Naive B cell (primary cell): ENCODE measurements around the gene SEC61B. TPM values are rescaled to one million over a fixed set of nuclear protein-coding genes. Genes with fewer than 3 reads are reported as not detected.
"Not testable (repeated sequence)": the region's sequence is repeated elsewhere in the genome, so short reads cannot be mapped to it uniquely, and the experiment has no call there.

Experiments
- ATAC-seq, 2 donors: fragments of 150-1000 bp; cut with Tn5 transposase; 2 replicates each; pipeline ENCODE4 v1.10.0; 2021; ENCODE audit warnings: low read depth in 2 of 2, mild to moderate bottlenecking in 2 of 2, moderate library complexity in 2 of 2
- DNase-seq: peaks from one replicate; pipeline ENCODE4 v3.0.0; 2022
- H3K27ac Mint-ChIP-seq, 6 donors: one replicate each; pipeline ENCODE4 v1.8.0; 2020 to 2022; ENCODE audit warnings: mild to moderate bottlenecking in 6 of 6, mixed read lengths in 6 of 6, moderate library complexity in 5 of 6, inconsistent platforms in 2 of 6
- H3K27me3 Mint-ChIP-seq, 3 donors: one replicate each; pipeline ENCODE4 v1.8.0; 2021 to 2022; ENCODE audit warnings: mixed read lengths in 3 of 3, mild to moderate bottlenecking in 1 of 3
- H3K36me3 Mint-ChIP-seq, 2 donors: one replicate each; pipeline ENCODE4 v1.8.0; 2020 to 2022; ENCODE audit warnings: mixed read lengths in 2 of 2, inconsistent platforms in 1 of 2, mild to moderate bottlenecking in 1 of 2
- H3K4me1 Mint-ChIP-seq, 3 donors: one replicate each; pipeline ENCODE4 v1.8.0; 2020 to 2022; ENCODE audit warnings: mixed read lengths in 3 of 3, inconsistent platforms in 1 of 3, mild to moderate bottlenecking in 1 of 3, moderate library complexity in 1 of 3
- H3K4me3 Mint-ChIP-seq, 8 donors: one replicate each; pipeline ENCODE4 v1.8.0; 2020 to 2022; ENCODE audit warnings: mild to moderate bottlenecking in 8 of 8, mixed read lengths in 8 of 8, moderate library complexity in 8 of 8, inconsistent platforms in 2 of 8
- H3K9me3 Mint-ChIP-seq, 7 donors: one replicate each; pipeline ENCODE4 v1.8.0; 2020 to 2022; ENCODE audit warnings: mixed read lengths in 7 of 7, mild to moderate bottlenecking in 5 of 7, inconsistent platforms in 2 of 7, moderate library complexity in 1 of 7
- polyA plus RNA-seq, 6 donors: library from polyadenylated mRNA; unstranded; fragments of 300-500 nt; fragmentation: Illumina TruSeq; gene quantifications; one replicate each; pipeline ENCODE4 v1.2.3, GENCODE V29; 2021; ENCODE audit warnings: low read depth in 6 of 6

SEC61B gene
- polyA plus RNA-seq, 6 donors from 2014 or later: 184 to 278 (median 228) TPM

- no peak for ATAC-seq
- no peaks in the 10 kb centered on the region for H3K27me3 Mint-ChIP-seq
- no peaks in the 10 kb centered on the region for H3K9me3 Mint-ChIP-seq
- H3K36me3 Mint-ChIP-seq: peaks cover 3 to 15% of the 10 kb centered on the region in 2 donors
- H3K27ac Mint-ChIP-seq: peak overlapping the region in 4 of 6 donors; percentile 0 to 90 (median 29)
- no peak overlapping the region for H3K4me3 Mint-ChIP-seq
- peak; percentile 23 for DNase-seq
- H3K4me1 Mint-ChIP-seq: peaks cover 18 to 31% (median 20%) of the 10 kb centered on the region in 3 donors
Measured at GRCh38 chr9:99231711-99232110, 9.6 kb downstream of the SEC61B start.

DNA sequence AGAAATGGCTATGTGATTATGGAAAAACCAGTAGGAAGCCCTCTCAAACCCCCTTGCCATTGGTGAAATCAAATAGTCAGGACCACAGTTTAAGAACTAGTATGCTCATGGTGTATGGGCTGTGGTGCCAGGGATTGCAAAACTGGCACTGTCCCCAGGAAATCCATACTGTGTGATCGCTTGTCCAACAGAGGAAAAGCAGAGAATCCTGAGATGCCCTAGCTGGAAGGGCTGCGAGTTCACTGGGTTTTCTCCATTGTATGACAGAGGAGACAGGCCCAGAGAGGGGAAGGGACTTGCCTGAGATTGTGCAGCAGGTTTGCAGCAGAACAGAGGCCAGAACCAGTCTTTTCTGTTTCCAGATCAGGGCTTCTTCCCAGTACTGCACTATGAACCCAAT is 12.5 kb downstream of the SEC61B start:
- Mint-ChIP-seq H3K36me3 (peaks cover 0 to 7% of the 10 kb centered on the region in 2 donors), H3K9me3 (no peaks in the 10 kb centered on the region), H3K4me3 (peak overlapping the region in 1 of 8 donors; percentile 3), H3K4me1 (peaks cover 18 to 30% (median 21%) of the 10 kb centered on the region in 3 donors), H3K27me3 (no peaks in the 10 kb centered on the region), H3K27ac (peak overlapping the region in 5 of 6 donors; percentile 22 to 99 (median 90))
- DNase-seq: no peak
- ATAC-seq: no peak

DNA sequence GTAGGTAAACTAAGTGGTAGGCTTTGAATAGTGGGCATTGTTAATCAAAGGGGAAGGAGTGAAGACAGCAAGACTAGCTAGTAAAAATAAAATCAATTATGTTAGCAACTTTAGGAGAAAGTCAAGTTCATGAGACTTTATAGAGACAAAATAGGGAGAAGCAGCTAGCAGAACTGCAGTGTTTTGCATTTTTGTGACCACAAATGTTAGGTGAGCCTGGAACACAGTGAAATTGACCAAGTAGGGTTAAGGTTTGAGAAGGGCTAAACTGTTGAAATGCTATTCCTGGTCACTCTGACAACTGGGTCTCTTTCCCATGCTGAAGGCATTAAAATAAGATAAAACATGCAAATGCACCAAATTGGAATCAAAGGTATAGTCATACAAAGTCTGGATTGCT is 13.0 kb downstream of the SEC61B start:
- Mint-ChIP-seq H3K36me3 (peaks cover 0 to 7% of the 10 kb centered on the region in 2 donors), H3K4me1 (peaks cover 18 to 30% (median 21%) of the 10 kb centered on the region in 3 donors), H3K27ac (peak overlapping the region; percentile 34 to 99 (median 84)), H3K9me3 (peaks cover 0 to 1% (median 0%) of the 10 kb centered on the region in 7 donors), H3K27me3 (no peaks in the 10 kb centered on the region), H3K4me3 (peak overlapping the region in 3 of 8 donors; percentile 3 to 71 (median 44))
- no peak for DNase-seq
- no peak for ATAC-seq

DNA sequence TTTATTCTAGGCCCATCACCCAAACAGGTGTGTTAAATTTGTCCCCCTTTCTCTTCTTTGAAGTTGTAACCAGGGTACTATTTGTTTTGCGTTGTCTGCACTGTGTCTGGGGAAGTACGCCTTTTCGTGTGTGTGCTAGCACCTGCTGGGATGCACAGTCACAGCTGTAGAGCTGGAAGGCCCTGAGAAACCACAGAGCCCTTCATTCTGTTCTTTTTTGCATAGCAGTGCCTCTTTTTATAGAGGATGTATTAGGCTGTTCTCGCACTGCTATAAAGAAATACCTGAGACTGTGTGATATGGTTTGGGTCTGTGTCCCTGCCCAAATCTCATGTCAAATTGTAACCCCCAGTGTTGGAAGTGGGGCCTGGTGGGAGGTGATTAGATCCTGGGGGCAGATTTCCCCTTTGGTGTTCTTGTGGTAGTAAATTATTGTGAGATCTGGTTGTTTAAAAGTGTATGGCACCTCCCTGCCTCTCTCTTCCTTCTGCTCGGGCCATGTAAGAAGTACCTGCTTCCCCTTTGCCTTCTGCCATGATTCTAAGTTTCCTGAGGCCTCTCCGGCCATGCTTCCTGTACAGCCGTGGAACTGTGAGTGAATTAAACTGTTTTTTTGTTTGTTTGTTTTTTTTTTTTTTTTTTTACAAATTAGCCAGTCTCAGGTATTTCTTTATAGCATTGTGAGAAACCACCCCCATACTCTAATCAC is 14.0 kb downstream of the SEC61B start:
- Mint-ChIP-seq H3K36me3 (peaks cover 0 to 7% of the 10 kb centered on the region in 2 donors), H3K9me3 (peaks cover 0 to 1% (median 0%) of the 10 kb centered on the region in 7 donors), H3K27me3 (no peaks in the 10 kb centered on the region), H3K4me1 (peaks cover 18 to 30% (median 21%) of the 10 kb centered on the region in 3 donors), H3K4me3 (peak overlapping the region in 6 of 8 donors; percentile 1 to 71 (median 43)), H3K27ac (peak overlapping the region; percentile 67 to 99 (median 98))
- ATAC-seq (peak; percentile 93 to 95), DNase-seq (peak; percentile 77)

DNA sequence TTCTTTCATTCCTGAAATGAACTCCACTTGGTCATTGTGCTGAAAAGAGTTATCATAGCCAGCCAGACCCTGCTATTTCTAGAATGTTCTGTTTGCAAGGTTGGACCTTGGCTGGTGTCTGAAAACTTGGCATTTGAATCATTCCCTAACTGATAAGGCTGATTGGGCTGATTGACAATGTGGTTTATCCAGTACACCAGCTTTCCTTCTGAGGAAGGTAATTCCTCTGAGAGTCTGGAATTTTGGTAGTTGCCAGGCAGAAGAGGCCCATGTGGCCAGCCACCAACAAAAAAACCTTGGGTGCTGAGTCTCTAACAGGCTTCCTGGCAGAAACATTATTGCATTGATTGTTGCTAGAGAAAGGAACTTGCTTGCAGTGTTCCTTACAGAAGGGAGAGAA is 15.3 kb downstream of the SEC61B start:
- no peaks in the 10 kb centered on the region for H3K27me3 Mint-ChIP-seq
- H3K4me3 Mint-ChIP-seq: no peak overlapping the region
- H3K9me3 Mint-ChIP-seq: peaks cover 0 to 1% (median 0%) of the 10 kb centered on the region in 7 donors
- ATAC-seq (no peak), DNase-seq (no peak)
- peaks cover 18 to 30% (median 21%) of the 10 kb centered on the region in 3 donors for H3K4me1 Mint-ChIP-seq
- peak overlapping the region in 4 of 6 donors; percentile 76 to 98 (median 98) for H3K27ac Mint-ChIP-seq
- peaks cover 0 to 7% of the 10 kb centered on the region in 2 donors for H3K36me3 Mint-ChIP-seq

GRCh38 chr9:99237849-99238248 is 15.8 kb downstream of the SEC61B start:
- not testable (repeated sequence) for H3K36me3 Mint-ChIP-seq, DNase-seq, H3K27me3 Mint-ChIP-seq, ATAC-seq, H3K9me3 Mint-ChIP-seq
- H3K4me1 Mint-ChIP-seq: peaks cover 18 to 30% (median 21%) of the 10 kb centered on the region in 3 donors
- H3K27ac Mint-ChIP-seq: peak overlapping the region in 3 of 6 donors; percentile 76 to 98 (median 97)
- peak overlapping the region in 1 of 8 donors; percentile 12 for H3K4me3 Mint-ChIP-seq

DNA sequence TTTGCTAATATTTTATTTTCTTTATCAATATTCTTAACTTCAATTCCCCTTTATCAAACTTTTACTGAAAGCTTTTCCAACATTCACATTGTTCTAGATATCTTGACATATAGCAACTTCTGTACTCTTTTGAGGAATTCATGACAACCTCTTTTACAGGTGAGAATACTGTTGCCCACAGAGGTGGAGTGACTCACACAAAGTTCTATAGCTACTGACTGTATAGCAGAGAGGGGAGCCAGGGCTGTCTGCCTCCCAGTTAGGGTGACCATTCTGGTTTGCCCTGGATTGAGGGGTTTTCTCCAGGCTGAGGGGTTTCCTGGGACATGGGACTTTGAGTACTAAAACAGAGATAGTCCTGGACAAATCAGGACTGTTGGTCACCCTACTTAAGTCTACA is 16.2 kb downstream of the SEC61B start:
- H3K4me3 Mint-ChIP-seq: no peak overlapping the region
- ATAC-seq (no peak), DNase-seq (no peak)
- peaks cover 0 to 2% of the 10 kb centered on the region in 2 donors for H3K36me3 Mint-ChIP-seq
- H3K9me3 Mint-ChIP-seq: peaks cover 0 to 1% (median 0%) of the 10 kb centered on the region in 7 donors
- H3K4me1 Mint-ChIP-seq: peaks cover 18 to 30% (median 21%) of the 10 kb centered on the region in 3 donors
- H3K27ac Mint-ChIP-seq: peak overlapping the region in 1 of 6 donors; percentile 97
- no peaks in the 10 kb centered on the region for H3K27me3 Mint-ChIP-seq

GRCh38 chr9:99239341-99240060 is 17.4 kb downstream of the SEC61B start:
- H3K27ac Mint-ChIP-seq: peak overlapping the region in 3 of 6 donors; percentile 12 to 74 (median 71)
- H3K4me1 Mint-ChIP-seq: peaks cover 20 to 30% (median 23%) of the 10 kb centered on the region in 3 donors
- H3K4me3 Mint-ChIP-seq: no peak overlapping the region
- H3K36me3 Mint-ChIP-seq: peaks cover 0 to 5% of the 10 kb centered on the region in 2 donors
- H3K27me3 Mint-ChIP-seq: no peaks in the 10 kb centered on the region
- H3K9me3 Mint-ChIP-seq: peaks cover 0 to 1% (median 0%) of the 10 kb centered on the region in 7 donors
- DNase-seq: no peak
- ATAC-seq: no peak

DNA sequence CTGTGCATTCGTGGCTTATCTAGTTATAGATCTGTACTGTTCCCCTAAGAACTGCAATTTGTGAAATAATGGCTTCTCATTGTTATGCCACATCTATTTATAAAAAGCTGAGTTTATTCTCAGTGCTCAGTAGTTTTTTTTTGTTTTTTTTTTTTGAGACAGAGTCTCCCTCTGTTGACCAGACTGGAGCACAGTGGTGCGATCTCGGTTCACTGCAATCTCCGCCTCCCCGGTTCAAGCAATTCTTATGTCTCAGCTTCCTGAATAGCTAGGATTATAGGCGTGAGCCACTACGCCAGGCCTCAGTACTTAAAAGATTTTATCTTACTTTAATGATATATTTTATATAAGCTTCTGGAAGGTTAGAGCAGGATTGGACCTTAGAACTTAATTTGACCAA is 19.0 kb downstream of the SEC61B start:
- Mint-ChIP-seq H3K27ac (no peak overlapping the region), H3K36me3 (peaks cover 0 to 5% of the 10 kb centered on the region in 2 donors), H3K9me3 (peaks cover 0 to 1% (median 0%) of the 10 kb centered on the region in 7 donors), H3K4me3 (no peak overlapping the region), H3K4me1 (peaks cover 15 to 23% (median 16%) of the 10 kb centered on the region in 3 donors), H3K27me3 (no peaks in the 10 kb centered on the region)
- DNase-seq (no peak), ATAC-seq (no peak)

DNA sequence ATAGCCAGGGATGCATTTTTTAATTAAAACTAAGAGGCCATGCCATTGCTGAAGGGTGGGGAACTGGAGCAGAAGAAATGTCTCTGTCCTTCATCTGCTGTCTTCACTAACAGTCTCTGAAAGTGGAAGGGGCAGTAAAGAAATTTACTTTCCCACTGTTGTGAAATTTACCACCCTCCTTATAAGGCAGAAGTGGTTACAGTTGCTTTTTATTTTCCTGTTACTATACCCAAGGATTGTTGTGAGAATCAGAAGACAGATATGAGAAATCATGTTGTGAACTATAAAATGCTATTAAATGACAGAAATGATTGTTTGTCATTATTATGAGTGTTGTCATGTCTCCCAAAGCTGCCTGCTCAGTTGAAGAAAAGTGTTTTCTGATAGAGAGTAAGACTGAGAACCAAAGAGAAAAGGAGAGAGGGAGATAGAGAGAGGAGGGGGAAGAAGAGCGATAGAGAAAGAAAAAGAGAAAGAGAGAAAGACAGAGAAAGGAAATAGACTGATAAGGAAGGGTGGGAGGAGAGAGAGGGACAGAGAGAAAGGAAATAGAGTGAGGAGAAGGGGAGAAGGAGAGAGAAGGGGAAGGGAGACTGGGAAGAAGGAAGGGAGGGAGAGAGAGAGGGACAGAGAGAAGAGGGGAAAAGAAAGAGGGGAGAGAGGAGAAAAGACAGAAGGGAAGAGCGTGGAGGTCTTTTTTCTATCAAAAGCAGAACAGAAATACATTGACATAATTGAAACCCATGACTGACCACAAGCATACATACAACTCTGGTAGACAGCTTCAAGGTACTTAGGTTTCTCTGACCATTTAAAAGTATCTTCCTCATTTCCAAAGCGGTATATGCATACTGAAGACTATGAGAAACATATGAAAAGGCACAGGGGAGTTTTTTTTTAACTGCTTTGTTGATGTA is 22.5 kb downstream of the SEC61B start:
- Mint-ChIP-seq H3K4me3 (peak overlapping the region in 1 of 8 donors; percentile 33), H3K9me3 (peaks cover 0 to 1% (median 0%) of the 10 kb centered on the region in 7 donors), H3K4me1 (peaks cover 10 to 11% (median 10%) of the 10 kb centered on the region in 3 donors), H3K27me3 (no peaks in the 10 kb centered on the region), H3K36me3 (peaks cover 0 to 5% of the 10 kb centered on the region in 2 donors), H3K27ac (peak overlapping the region; percentile 51 to 98 (median 96))
- DNase-seq: peak; percentile 39
- ATAC-seq: peak; percentile 99

DNA sequence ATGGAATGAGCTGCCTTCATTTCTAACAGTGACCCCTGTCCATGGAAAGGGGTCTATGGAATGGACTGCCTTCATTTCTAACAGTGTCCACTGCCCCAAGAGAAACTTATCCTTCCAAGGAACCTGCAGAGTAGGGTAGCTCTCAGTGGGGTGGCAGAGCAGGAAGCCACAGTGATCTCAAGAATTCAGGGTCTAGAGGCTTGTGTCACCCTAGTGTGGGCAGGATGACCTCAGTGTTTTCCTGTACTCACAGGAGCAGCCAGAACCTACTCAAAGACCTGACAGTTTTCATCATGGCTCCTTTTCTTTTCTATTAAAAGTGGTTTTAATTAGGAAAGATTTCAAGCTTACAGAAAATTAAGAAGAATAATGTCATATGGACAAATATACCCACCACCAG is 27.5 kb downstream of the SEC61B start:
- no peak overlapping the region for H3K4me3 Mint-ChIP-seq
- H3K27ac Mint-ChIP-seq: no peak overlapping the region
- H3K27me3 Mint-ChIP-seq: no peaks in the 10 kb centered on the region
- H3K4me1 Mint-ChIP-seq: peaks cover 19 to 24% (median 20%) of the 10 kb centered on the region in 3 donors
- peaks cover 0 to 2% (median 0%) of the 10 kb centered on the region in 7 donors for H3K9me3 Mint-ChIP-seq
- no peaks in the 10 kb centered on the region for H3K36me3 Mint-ChIP-seq
- ATAC-seq (no peak), DNase-seq (no peak)

DNA sequence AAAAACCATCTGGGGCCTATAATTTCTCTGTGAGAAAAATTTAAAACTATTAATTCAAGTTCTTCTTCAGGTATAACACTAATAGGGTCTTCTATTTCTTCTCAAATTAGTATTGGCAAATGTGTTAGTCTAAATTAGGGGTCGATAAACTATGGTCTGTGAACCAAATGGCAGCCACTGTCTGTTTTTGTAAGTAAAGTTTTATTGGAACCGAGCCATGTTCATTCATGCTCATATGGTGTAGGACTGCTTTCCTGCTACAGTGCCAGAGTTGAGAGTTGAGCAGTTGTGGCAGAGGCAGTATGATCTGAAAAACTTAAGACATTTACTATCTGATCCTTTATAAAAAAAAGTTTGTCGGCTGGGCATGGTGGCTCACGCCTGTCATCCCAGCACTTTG is 29.1 kb downstream of the SEC61B start:
- Mint-ChIP-seq H3K4me3 (no peak overlapping the region), H3K27ac (peak overlapping the region in 1 of 6 donors; percentile 73), H3K9me3 (peaks cover 0 to 2% (median 0%) of the 10 kb centered on the region in 7 donors), H3K36me3 (no peaks in the 10 kb centered on the region), H3K27me3 (no peaks in the 10 kb centered on the region), H3K4me1 (peaks cover 13 to 17% (median 13%) of the 10 kb centered on the region in 3 donors)
- DNase-seq (no peak), ATAC-seq (no peak)
